ENCODE results near the gene DCXR. TPM values are rescaled to one million over a fixed set of nuclear protein-coding genes. Genes with fewer than 3 reads are reported as not detected.

The DCXR gene
- total RNA-seq, 1 donor from 2014 or later = 49.9 TPM

GRCh38 chr17:81992306-81993102 is 45.0 kb downstream of the DCXR start:
- FAIRE-seq (no peak), DNase-seq (ENCODE audit: low read depth) (no peak)
- Histone ChIP-seq H3K27ac (ENCODE audit: low read depth, low read length) (no peak overlapping the region), H4K20me1 (ENCODE audit: insufficient read depth, low read length) (peaks cover 55% of the 10 kb centered on the region), H3K4me1 (ENCODE audit: insufficient read depth, low read length) (peaks cover 10% of the 10 kb centered on the region), H3K4me3 (ENCODE audit: insufficient read depth, low read depth, low read length) (no peak overlapping the region), H3K27me3 (ENCODE audit: insufficient read depth, low read length) (no peaks in the 10 kb centered on the region), H3K4me2 (ENCODE audit: low read length) (peak overlapping the region; percentile 72), H2AFZ (ENCODE audit: low read depth, low read length) (no peak overlapping the region), H3K79me2 (ENCODE audit: insufficient read depth, low read length) (peaks cover 6% of the 10 kb centered on the region), H3K9ac (ENCODE audit: low read length) (no peak overlapping the region), H3K9me3 (ENCODE audit: insufficient read depth, low read depth, low read length) (no peaks in the 10 kb centered on the region), H3K36me3 (ENCODE audit: insufficient read depth, low read length) (no peaks in the 10 kb centered on the region)
- Mint-ChIP-seq H3K9me3 (ENCODE audit: unreplicated experiment) (peaks cover 5% of the 10 kb centered on the region), H3K4me3 (ENCODE audit: unreplicated experiment) (no peak overlapping the region), H3K36me3 (ENCODE audit: low read depth, unreplicated experiment) (peaks cover 13% of the 10 kb centered on the region), H3K27me3 (ENCODE audit: low read depth, unreplicated experiment) (no peaks in the 10 kb centered on the region), H3K27ac (ENCODE audit: unreplicated experiment) (no peak overlapping the region), H3K4me1 (ENCODE audit: low read depth, unreplicated experiment) (no peaks in the 10 kb centered on the region)
- TF ChIP-seq CTCF (IDR thresholded peaks at IDR 0.05; ENCODE audit: insufficient read depth, low read depth, low read length) (no peak), EZH2 (IDR thresholded peaks at IDR 0.05; ENCODE audit: insufficient read depth, low read length) (no peak)

GRCh38 chr17:81991684-81992305 is 45.7 kb downstream of the DCXR start:
- H3K9me3 Mint-ChIP-seq (ENCODE audit: unreplicated experiment) = peaks cover 5% of the 10 kb centered on the region
- peak overlapping the region; percentile 72 for H3K4me2 ChIP-seq (ENCODE audit: low read length)
- H3K9ac ChIP-seq (ENCODE audit: low read length) = peak overlapping the region; percentile 23
- DNase-seq (ENCODE audit: low read depth) = peak; percentile 35
- H3K36me3 ChIP-seq (ENCODE audit: insufficient read depth, low read length) = no peaks in the 10 kb centered on the region
- H3K27me3 ChIP-seq (ENCODE audit: insufficient read depth, low read length) = no peaks in the 10 kb centered on the region
- H3K9me3 ChIP-seq (ENCODE audit: insufficient read depth, low read depth, low read length) = no peaks in the 10 kb centered on the region
- H2AFZ ChIP-seq (ENCODE audit: low read depth, low read length) = peak overlapping the region; percentile 18
- peaks cover 15% of the 10 kb centered on the region for H3K36me3 Mint-ChIP-seq (ENCODE audit: low read depth, unreplicated experiment)
- peaks cover 10% of the 10 kb centered on the region for H3K4me1 ChIP-seq (ENCODE audit: insufficient read depth, low read length)
- no peak for FAIRE-seq
- no peak for TF ChIP-seq CTCF (IDR thresholded peaks at IDR 0.05; ENCODE audit: insufficient read depth, low read depth, low read length)
- no peak for TF ChIP-seq EZH2 (IDR thresholded peaks at IDR 0.05; ENCODE audit: insufficient read depth, low read length)
- no peaks in the 10 kb centered on the region for H3K4me1 Mint-ChIP-seq (ENCODE audit: low read depth, unreplicated experiment)
- no peak overlapping the region for H3K27ac Mint-ChIP-seq (ENCODE audit: unreplicated experiment)
- peaks cover 55% of the 10 kb centered on the region for H4K20me1 ChIP-seq (ENCODE audit: insufficient read depth, low read length)
- no peak overlapping the region for H3K4me3 Mint-ChIP-seq (ENCODE audit: unreplicated experiment)
- H3K4me3 ChIP-seq (ENCODE audit: insufficient read depth, low read depth, low read length) = no peak overlapping the region
- no peaks in the 10 kb centered on the region for H3K27me3 Mint-ChIP-seq (ENCODE audit: low read depth, unreplicated experiment)
- no peak overlapping the region for H3K27ac ChIP-seq (ENCODE audit: low read depth, low read length)
- peaks cover 6% of the 10 kb centered on the region for H3K79me2 ChIP-seq (ENCODE audit: insufficient read depth, low read length)

Measured in astrocyte (in vitro differentiated cells and primary cell).